GDM1 (cell line): ENCODE results near the gene ACSL3.
"Not testable (repeated sequence)": the region's sequence is repeated elsewhere in the genome, so short reads cannot be mapped to it uniquely, and the experiment has no call there.

Source experiments
- DNase-seq: peaks from one replicate; lab custom pipeline; 2025; lab: John Stamatoyannopoulos, UW

ACSL3 gene

GRCh38 chr2:222854773-222855700, 5.8 kb upstream of the ACSL3 start:
- DNase-seq = no peak

GRCh38 chr2:222859786-222860612, 837 bp upstream of the ACSL3 start:
- DNase-seq = no peak

DNA sequence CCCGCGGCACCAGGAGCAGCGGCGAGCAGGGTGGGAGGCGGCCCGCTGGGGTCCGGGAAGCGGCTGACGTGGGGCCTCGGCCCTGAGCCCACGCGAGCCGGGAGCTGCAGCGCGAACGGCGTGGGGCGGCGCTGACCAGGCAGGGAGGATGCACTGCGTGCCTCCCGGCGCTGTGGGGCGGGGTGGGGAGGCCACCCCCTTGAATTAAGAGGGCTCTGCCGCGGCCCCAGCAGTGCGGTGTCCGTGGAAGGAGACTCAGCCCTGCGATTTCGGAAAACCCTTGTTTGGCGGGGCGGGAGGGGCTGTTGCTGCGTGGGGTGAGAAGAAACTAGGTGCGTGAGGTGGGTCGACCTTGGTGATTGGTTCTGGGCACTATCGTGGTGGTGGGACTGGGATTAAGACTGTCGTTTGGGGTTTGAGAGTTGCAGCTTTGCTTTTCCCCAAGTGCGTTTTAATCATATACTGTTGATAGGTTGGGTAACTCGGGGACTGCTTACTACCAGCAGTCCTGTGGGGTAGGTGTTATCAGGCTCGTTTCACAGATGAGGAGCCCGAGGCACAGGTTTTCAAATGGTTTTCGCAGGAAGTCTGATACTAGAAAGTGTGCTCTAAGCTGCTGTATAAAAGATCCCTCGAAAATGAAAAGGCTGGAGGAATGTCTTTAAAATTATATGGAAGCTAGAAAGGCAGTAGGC, 722 bp downstream of the ACSL3 start:
- DNase-seq = no peak

DNA sequence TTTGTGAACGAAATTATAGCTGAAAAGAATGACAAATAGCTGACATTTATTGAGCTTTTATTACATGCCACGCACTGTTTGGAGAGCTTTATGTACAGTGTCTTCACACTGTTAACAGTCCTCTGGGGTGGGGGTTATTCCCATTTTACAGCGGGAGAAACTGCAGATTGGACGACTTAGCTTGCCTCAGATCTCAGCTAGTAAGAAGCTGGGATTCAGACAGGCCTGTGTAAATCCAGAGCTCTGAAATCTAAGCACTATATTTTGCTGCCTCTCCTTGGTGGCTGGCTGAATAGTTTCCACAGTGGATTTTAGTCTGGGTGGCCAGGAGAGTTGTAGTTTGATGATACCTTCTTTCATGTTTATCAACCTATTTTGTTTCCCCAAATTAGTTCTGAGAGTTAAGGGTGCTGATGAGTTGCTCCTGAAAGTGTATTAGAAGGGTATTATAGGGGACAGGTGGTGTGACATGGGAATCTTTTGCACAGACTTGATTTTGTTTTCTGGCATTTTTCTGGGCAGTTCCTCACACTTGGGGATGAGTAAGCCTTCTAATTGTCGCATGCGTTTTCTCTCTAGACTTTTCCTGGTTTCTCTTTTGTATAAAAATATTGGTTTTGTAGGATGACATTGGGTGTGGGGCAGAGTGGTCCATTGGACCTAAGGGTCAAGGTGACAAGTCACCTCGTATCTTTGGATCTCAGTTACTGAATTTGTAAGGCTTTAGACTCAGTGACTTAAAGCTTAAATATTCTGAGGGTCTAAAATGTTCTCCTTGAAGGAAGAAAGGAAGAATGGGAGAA, 1.5 kb downstream of the ACSL3 start:
- no peak for DNase-seq

- DNase-seq = no peak
Observed at GRCh38 chr2:222862909-222863544, 2.2 kb downstream of the ACSL3 start.

GRCh38 chr2:222864296-222864695, 3.5 kb downstream of the ACSL3 start:
- no peak for DNase-seq

GRCh38 chr2:222865301-222865700, 4.5 kb downstream of the ACSL3 start:
- DNase-seq = no peak

DNA sequence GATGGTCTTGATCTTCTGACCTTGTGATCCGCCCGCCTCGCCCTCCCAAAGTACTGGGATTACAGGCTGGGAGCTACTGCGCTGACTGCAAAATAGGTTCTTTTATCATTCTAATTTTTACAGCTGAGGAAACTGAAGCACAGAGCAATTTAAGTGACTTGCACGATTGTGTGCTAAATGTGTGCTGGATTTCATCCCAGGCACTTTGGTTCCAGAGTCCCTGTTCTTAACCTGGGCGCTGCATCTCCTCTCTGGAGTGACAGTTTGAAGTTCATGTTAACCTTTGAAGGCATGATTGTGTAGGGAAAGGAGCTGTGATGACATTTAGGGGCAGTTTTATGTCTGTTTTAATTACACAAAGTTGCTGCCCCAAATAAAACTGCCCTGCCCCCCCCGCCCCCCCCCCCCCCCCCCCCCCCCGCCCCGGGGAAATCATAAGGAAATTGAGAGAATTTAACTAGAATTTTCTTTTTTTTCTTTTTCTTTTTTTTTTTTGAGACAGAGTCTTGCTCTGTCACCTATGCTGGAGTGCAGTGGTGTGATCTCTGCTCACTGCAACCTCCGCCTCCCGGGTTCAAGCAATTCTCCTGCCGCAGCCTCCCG, 5.6 kb downstream of the ACSL3 start:
- DNase-seq = no peak

DNA sequence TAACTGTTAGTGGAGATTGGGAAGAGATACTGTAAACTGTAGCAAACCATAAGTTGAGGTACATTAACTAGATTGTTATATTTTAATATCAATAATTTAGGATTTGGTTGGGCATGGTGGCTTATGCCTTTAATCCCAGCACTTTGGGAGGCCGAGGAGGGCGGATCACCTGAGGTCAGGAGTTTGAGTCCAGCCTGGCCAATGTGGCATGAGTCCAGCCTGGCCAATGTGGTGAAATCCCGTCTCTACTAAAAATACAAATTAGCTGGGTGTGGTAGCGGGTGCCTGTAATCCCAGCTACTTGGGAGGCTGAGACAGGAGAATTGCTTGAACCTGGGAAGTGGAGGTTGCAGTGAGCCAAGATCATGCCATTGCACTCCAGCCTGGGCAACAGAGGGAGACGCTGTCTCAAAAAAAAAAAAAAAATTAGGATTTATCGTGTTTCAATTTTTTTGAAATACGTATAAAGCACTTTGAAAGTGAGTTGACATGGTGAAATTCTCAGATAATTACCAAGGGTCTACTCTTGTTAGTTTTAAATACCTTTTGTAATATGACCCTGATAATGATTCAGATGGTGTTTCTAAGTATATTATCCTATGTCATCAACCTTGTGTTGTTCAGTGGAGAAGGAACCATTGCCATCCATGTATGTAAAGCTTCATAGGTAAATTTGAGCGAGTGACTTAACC, 7.9 kb downstream of the ACSL3 start:
- not testable (repeated sequence) for DNase-seq

DNA sequence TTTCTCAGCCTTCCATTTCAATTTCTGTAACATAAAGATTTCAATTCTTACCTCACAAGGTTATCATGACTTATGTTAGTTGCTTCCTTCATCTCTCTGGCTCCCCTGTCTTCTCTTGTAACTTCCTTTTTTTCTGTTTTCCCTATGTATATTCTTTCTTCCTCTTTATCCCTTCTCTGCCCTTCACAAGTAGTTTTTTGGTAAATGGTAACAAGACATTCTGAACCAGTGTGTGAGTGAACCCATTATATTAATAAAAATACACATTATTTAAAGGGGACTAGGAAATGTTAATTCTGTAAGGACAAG, 8.4 kb downstream of the ACSL3 start:
- no peak for DNase-seq

- no peak for DNase-seq
Observed at GRCh38 chr2:222871291-222871690, 10.5 kb downstream of the ACSL3 start.

DNA sequence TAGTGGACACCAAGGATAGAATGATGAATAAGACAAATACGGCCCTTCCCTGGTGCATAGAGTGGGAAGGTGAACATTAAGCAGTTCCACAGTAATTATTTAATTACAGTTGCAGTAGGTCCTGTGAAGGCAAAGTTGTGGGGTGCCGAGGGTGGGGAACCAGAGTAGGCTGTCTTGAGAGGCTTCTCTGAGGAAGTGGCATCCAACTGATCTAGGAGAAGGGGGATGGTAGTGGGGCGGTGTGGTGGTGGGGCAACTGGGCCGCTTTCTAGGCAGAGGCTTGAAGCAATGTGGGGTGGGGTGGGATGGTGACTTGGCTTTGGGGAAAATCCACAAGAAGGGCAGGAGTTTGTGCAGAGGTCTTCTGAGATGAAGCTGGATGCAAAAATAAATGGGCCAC, 11.7 kb downstream of the ACSL3 start:
- DNase-seq = no peak

DNA sequence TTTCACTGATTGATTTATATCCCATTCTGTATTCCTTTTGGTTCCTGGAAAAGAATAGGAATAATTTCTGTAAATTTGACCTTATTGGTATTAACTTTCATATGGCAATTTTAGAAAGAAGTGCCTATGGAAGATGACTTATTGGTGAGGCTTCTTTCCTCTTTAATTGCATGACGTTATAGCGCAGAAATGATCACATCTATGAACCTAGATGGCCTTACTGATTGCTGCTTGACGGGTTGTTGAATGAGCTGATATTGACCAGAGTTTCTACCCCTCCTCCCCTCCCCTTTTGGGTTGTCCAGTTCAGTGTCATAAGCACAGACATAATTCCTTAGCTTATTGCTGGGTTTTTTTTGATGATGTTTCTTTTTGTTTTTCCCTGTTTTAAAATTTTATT, 14.6 kb downstream of the ACSL3 start:
- no peak for DNase-seq

- DNase-seq = no peak
Observed at GRCh38 chr2:222876947-222877346, 16.1 kb downstream of the ACSL3 start.

DNA sequence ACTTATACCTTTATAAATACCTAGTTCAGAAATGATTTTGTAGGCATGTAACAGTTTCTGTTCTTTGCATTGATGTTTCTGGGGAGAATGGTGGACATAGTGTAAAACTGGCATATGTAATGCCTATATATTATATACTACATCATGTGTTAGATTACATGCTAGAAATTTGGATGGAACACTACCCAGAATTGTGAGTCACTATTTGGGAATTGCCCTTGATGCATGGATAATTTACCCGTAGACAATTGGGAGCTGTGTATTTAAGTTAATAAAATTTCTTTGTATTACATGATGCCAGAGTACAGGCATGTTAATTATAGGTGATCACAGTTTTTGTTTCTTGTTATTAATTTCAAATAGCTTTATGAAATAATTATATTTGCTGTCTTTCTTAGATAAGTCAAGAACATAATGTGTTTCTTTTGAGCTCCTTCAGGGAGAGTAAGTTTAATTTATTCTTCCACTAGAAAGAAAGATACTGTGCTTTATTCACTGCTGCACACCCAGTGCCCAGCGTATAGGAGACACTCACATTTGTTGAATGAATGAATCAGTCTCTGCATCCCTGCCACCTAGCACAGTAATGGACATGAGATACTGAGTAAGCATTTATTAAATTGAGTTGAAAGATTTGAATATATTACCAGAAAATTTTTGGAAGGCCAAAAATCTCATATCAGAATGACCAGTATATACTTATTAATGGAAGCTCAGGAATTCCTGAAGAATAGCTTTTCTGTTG, 16.9 kb downstream of the ACSL3 start:
- no peak for DNase-seq

DNA sequence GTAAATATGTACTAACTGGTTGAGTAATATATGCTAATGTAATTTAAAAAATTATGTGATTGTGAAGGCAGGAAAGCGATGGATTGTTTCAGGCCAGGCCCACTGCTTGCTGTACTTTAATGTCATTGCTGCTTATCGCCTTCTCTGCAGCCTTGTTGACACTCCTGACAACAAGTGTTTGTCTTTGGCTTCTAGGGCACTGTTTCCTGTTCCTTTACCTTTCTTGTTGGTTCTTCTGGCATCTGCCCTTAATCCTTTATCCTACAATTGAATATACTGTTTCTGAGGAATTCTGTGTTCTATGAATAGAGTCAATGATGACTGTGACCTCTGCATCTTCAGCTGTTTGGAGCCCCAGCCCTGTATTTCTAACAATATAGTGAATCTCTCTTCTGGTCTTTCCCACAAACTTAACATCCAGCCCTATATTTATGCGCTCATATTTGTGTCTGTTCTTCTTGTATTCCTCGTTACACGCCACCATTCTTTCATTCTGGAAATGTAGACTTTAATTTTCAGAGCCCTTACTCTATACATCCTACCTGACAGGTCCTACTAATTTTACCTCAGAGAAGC, 17.6 kb downstream of the ACSL3 start:
- DNase-seq = no peak

DNA sequence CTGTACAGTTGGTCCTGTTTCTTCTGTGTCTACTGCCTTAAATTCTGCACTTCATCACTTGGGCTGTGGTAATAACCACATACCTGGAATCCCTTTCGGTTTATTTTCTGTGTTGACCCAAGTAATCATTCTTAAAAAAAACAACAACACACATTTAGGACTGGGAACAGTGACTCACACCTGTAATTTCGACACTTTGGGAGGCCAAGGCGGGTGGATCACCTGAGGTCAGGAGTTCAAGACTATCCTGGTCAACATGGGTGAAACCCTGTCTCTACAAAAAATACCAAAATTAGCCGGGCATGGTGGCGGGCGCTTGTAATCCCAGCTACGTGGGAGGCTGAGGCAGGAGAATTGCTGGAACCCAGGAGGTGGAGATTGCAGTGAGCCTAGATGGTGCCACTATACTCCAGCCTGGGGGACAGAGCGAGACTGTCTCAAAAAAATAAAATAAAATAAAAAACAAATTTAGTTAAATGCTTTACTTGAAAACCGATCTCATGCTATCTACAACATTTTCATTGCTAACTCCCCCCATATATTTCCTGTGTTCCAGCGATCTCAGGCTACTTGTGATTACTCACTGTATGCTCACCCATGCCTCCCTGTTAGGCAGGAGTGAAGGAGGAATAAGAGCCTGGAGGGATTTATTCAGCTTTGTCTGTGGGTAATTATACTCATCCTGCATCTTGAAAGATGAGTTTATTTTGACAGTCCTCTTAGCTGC, 18.2 kb downstream of the ACSL3 start:
- no peak for DNase-seq

GRCh38 chr2:222879604-222879933, 18.7 kb downstream of the ACSL3 start:
- DNase-seq = no peak

DNA sequence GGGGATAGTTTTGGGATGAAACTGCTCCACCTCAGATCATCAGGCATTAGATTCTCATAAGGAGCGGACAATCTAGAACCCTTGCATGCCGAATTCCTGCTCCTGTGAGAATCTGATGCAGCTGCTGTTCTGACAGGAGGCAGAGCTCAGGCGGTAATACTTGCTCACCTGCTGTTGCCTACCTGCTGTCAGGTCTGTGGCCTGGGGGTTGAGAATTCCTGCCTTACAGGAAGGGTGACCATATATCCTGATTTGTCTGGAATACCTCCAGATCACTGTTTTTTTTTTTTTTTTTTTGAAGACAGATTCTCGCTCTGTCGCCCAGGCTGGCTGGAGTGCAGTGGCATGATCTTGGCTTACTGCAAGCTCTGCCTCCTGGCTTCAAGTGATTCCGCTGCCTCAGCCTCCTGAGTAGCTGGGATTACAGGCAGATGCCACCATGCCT, 21.7 kb downstream of the ACSL3 start:
- DNase-seq = no peak
